Fibroblast of villous mesenchyme (primary cell): Measurements from ENCODE around the gene CPVL. TPM values are rescaled to one million over a fixed set of nuclear protein-coding genes. Genes with fewer than 3 reads are reported as not detected.

Experiments
- DNase-seq: peaks from one replicate; pipeline ENCODE4 v3.0.0-alpha.2; 2010; ENCODE audit warnings: low read depth
- H3K4me3 ChIP-seq: 2 replicates; pipeline ENCODE4 v1.5.1; 2011; ENCODE audit warnings: low read depth, mild to moderate bottlenecking, low read length
- total RNA-seq: library from RNA; depleted of rRNA; stranded (reverse); fragments of >200 nt; gene quantifications from 2 replicates; pipeline ENCODE4 v1.2.3, GENCODE V29; 2012
- TF ChIP-seq, protein P1 (sequence below): IDR thresholded peaks from 2 replicates; pipeline ENCODE4 v1.5.1; 2012; ENCODE audit warnings: low read depth, mild to moderate bottlenecking, low read length; ENCODE audit not compliant: insufficient read depth

Gene CPVL
- total RNA-seq, 1 donor: not detected

DNA sequence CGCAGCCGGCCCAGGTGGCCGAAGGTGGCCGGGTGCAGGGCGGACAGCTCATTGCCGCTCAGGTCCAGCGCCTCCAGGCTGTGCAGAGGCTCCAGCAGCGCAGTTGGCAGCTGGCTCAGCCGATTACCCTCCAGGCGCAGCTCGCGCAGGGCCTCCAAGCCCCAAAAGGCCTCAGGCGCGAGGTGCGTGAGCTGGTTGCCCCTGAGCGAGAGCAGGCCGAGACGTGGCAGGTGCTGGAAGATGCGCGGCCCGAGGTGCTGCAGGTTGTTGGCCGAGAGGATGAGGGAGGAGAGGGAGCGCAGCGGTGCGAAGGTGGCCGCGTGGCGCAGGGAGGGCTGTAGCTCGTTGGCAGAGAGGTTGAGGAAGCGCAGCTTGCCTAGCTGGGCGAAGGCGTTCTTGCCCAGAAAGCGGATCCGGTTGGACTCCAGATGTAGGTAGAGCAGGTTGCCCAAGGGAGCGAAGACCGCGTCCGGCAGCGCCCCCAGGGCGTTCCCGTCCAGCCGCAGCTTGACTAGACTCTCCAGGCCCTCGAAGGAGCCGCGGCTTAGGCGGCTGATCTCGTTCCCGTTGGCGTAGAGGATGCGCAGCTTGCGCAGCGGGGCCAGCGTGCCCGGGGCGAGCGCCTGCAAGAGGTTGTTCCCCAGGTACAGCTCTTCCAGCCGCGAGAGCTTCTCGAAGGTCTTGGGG, 189.1 kb downstream of the CPVL start:
- no peak for DNase-seq

DNA sequence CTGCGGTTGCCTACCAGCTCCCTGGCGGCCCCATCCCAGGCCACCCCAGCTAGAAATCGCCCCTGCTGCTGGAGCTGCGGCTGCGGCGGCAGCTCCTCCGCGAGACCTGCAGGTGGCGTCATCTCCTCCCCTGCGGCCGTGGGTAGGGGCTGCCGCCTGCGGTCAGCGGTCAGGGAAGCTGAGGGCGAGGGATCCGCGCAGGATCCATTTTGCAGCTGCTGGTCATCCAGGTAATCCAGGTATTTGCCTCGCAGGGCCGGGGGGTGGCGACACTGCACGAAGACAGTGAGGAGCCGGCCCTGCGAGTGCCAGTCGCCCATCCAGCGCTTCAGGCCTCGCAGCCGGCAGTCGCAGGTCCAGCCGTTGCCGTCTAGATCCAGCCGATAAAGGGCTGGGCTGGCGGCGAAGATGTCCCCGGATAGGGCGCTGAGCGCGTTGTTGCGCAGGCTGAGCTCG, 189.7 kb downstream of the CPVL start:
- H3K4me3 ChIP-seq: peak overlapping the region; percentile 41
- TF ChIP-seq, protein P1, sequence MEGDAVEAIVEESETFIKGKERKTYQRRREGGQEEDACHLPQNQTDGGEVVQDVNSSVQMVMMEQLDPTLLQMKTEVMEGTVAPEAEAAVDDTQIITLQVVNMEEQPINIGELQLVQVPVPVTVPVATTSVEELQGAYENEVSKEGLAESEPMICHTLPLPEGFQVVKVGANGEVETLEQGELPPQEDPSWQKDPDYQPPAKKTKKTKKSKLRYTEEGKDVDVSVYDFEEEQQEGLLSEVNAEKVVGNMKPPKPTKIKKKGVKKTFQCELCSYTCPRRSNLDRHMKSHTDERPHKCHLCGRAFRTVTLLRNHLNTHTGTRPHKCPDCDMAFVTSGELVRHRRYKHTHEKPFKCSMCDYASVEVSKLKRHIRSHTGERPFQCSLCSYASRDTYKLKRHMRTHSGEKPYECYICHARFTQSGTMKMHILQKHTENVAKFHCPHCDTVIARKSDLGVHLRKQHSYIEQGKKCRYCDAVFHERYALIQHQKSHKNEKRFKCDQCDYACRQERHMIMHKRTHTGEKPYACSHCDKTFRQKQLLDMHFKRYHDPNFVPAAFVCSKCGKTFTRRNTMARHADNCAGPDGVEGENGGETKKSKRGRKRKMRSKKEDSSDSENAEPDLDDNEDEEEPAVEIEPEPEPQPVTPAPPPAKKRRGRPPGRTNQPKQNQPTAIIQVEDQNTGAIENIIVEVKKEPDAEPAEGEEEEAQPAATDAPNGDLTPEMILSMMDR: peak; percentile 58
- peak; percentile 40 for DNase-seq

More for the DNA sequence above, 189.1 kb downstream of the CPVL start:
- peak overlapping the region; percentile 41 for H3K4me3 ChIP-seq
- TF ChIP-seq, protein P1: no peak

DNA sequence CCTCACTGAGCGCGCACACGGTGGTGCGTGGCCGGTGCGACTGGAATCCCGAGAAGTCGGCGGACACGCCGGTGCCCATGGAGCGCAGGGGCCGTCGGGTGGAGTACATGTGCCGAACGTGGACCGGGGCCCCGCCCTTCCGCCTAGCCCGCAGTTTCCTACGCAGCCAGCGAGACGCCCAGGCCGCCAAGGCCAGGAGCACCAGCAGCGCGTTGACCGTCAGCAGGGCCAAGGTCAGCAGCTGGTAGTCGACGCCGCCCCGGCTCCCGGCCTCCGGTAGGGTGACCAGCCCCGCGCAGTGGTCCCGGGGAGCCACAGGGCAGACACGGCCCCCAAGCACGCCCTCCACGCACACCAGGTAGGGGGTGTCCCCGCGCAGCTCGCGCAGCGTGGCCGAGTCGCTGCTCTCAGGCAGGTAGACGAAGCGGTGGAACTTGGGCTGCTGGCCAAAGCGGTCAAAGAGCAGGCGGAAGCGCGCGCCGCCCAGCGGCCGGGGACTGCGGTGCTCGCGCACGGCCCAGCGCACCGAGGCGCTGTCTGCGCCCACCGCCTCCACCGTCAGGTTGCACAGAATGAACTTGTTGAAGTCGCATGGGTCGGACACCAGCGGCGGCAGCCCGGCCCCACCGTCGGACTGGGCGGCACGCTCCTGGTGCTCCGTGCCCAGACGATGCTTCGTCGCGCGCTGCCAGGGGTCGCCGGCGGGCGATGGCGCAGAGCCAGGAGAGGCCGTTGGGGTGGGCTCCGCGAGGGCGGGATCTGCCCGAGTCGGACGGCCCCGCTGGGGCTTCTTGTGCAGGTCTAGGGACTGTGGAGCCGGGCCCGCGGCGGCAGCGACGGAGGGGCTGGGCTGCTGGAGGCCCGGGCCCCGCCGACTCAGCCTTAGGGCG, 190.4 kb downstream of the CPVL start:
- H3K4me3 ChIP-seq: peak overlapping the region; percentile 41
- DNase-seq: peak; percentile 24
- TF ChIP-seq, protein P1: peak; percentile 58

DNA sequence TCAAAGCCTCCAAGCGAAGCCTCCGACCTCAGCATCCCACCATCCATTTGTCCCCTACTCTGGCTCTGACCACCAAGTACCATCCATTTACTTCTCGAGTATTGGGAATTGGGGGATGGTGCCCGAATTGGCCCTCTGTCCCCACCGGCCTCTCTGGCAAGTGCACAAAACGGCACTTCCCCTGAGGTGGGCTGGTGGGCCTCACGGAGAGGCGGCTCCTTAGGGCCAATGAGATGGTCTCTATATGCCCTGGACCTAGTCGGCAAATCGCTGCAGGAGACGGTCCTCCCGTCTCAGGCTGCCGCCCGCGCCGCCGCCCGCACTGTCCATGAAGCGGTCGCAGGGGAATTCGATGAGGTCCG, 191.0 kb downstream of the CPVL start:
- no peak for DNase-seq
- no peak overlapping the region for H3K4me3 ChIP-seq
- TF ChIP-seq, protein P1: no peak

DNA sequence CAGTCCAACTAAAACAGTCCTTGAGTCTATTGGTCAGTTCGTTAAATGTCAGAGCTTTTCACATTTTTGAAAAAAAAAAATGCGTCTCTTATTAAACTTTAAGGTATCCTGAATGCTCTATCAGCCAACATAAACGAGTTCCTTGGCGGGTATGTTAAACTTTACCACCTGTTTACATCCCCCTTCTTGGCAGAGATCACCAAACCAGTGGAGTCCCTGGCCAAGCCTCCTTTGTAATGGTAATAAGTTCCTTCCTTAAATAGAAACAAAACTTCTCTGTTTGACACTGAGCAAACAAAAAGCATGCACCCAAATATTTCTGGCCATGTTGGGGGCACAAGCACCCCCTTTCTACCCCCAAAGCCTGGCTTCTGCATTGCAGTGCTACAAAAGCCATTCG, 191.4 kb downstream of the CPVL start:
- TF ChIP-seq, protein P1: no peak
- H3K4me3 ChIP-seq: no peak overlapping the region
- no peak for DNase-seq

DNA sequence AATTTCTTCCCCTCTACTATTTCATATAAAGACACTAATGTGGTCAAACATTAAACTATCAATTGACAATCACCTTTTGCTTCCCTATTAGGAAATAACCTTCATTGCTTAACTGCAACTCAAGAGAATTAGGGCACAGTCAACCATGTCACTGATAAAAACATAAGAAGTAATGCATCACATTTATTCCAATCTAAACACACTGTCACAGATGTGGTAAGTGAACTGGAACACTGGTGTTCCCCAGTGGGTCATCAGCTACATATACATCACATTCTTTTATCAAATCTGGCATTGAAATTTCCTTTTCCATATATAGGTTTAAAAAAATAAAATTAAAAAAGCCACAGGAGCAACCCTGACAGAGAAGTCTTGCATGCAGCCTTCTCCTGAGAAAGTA, 191.9 kb downstream of the CPVL start:
- peak; percentile 59 for DNase-seq
- no peak overlapping the region for H3K4me3 ChIP-seq
- TF ChIP-seq, protein P1: no peak
